WERI-Rb-1 (cell line): ENCODE measurements around the gene NPFF.

ENCODE experiments used
- DNase-seq: peaks from one replicate; pipeline ENCODE4 v3.0.0-alpha.2; 2020
- H3K27ac ChIP-seq: fragments of 250-450 bp; sonication (Bioruptor Pico); 2 replicates; pipeline ENCODE4 v1.5.1; 2020; ENCODE audit warnings: mild to moderate bottlenecking, moderate library complexity
- H3K27me3 ChIP-seq: fragments of 250-450 bp; sonication (Bioruptor Pico); 2 replicates; pipeline ENCODE4 v1.5.1; 2021; ENCODE audit warnings: mild to moderate bottlenecking, low read depth, moderate library complexity; ENCODE audit not compliant: insufficient read depth, severe bottlenecking
- H3K36me3 ChIP-seq: fragments of 250-450 bp; sonication (Bioruptor Pico); 2 replicates; pipeline ENCODE4 v1.5.1; 2020; ENCODE audit warnings: mild to moderate bottlenecking, moderate library complexity
- H3K4me3 ChIP-seq: 2 replicates; pipeline ENCODE4 v1.5.1; 2011; ENCODE audit warnings: low read depth, mild to moderate bottlenecking, control low read depth, low read length
- H3K9me3 ChIP-seq: fragments of 250-450 bp; sonication (Bioruptor Pico); 2 replicates; pipeline ENCODE4 v1.5.1; 2021; ENCODE audit warnings: mild to moderate bottlenecking, moderate library complexity; ENCODE audit not compliant: severe bottlenecking
- TF ChIP-seq, protein P1 (sequence below): IDR thresholded peaks from 2 replicates; pipeline ENCODE4 v1.5.1; 2011; ENCODE audit warnings: low read depth, mild to moderate bottlenecking, control low read depth, inconsistent platforms, low read length

The NPFF gene

DNA sequence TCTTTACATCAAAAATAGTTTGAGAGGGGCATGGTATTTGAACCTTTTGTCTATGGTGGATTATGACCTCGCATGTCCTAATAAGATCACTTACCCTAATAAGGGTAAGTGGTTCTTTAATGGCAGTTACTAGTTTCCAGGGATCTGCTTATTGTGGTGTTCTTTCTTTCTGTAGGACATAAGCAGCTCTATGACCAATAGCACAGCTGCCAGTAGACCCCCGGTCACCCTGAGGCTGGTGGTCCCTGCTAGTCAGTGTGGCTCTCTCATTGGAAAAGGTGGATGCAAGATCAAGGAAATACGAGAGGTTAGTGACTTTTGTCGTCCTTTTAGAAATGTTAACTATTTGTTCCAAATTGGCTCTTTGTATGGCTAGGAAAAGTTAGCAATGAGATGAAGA lies 48.2 kb downstream of the NPFF start:
- DNase-seq = no peak
- no peaks in the 10 kb centered on the region for H3K27me3 ChIP-seq
- H3K36me3 ChIP-seq = peaks cover 100% of the 10 kb centered on the region
- TF ChIP-seq, protein P1, sequence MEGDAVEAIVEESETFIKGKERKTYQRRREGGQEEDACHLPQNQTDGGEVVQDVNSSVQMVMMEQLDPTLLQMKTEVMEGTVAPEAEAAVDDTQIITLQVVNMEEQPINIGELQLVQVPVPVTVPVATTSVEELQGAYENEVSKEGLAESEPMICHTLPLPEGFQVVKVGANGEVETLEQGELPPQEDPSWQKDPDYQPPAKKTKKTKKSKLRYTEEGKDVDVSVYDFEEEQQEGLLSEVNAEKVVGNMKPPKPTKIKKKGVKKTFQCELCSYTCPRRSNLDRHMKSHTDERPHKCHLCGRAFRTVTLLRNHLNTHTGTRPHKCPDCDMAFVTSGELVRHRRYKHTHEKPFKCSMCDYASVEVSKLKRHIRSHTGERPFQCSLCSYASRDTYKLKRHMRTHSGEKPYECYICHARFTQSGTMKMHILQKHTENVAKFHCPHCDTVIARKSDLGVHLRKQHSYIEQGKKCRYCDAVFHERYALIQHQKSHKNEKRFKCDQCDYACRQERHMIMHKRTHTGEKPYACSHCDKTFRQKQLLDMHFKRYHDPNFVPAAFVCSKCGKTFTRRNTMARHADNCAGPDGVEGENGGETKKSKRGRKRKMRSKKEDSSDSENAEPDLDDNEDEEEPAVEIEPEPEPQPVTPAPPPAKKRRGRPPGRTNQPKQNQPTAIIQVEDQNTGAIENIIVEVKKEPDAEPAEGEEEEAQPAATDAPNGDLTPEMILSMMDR = no peak
- no peak overlapping the region for H3K4me3 ChIP-seq
- H3K27ac ChIP-seq = no peak overlapping the region
- no peaks in the 10 kb centered on the region for H3K9me3 ChIP-seq
